Measurements from ENCODE around the gene TAS1R3. TPM values are rescaled to one million over a fixed set of nuclear protein-coding genes. Genes with fewer than 3 reads are reported as not detected.

TAS1R3 gene
- total and polyA plus RNA-seq, 2 donors (not counting 1 experiment from before 2014, with no cell fraction given), result 4.1 to 11.7 TPM

GRCh38 chr1:1297802-1298424 lies 33.2 kb upstream of the TAS1R3 start:
- no peaks in the 10 kb centered on the region for H3K79me2 ChIP-seq (ENCODE audit: control insufficient read depth, insufficient read depth, low read length)
- ChIA-PET POLR2A (no interaction called here), CTCF (no interaction called here)
- no peak overlapping the region for H3K27ac ChIP-seq (ENCODE audit: low read length in 2 of 2)
- no peak overlapping the region for H2AFZ ChIP-seq (ENCODE audit: insufficient read depth, low read depth, low read length, poor library complexity, severe bottlenecking)
- no peaks in the 10 kb centered on the region for H3K4me1 ChIP-seq (ENCODE audit: control insufficient read depth in 2 of 2, insufficient read depth in 2 of 2, low read length in 2 of 2)
- Mint-ChIP-seq H3K27ac (no peak overlapping the region), H3K4me3 (no peak overlapping the region), H3K9me3 (ENCODE audit: insufficient read depth) (no peaks in the 10 kb centered on the region), H3K4me1 (no peaks in the 10 kb centered on the region), H3K27me3 (no peaks in the 10 kb centered on the region)
- H3K9ac ChIP-seq (ENCODE audit: low read length), result no peak overlapping the region
- DNase-seq, result no peak
- H4K20me1 ChIP-seq (ENCODE audit: control insufficient read depth, insufficient read depth, low read length, poor library complexity, severe bottlenecking), result peaks cover 16% of the 10 kb centered on the region
- no peaks in the 10 kb centered on the region for H3K9me3 ChIP-seq (ENCODE audit: control extremely low read depth in 1 of 3, control insufficient read depth in 2 of 3, insufficient read depth in 1 of 3, low read length in 2 of 3)
- WGBS (ENCODE audit: insufficient coverage), result 95% methylated on average over 29 of the region's 31 CpGs
- no peak overlapping the region for H3K4me3 ChIP-seq (ENCODE audit: control extremely low read depth in 1 of 5, extremely low read depth in 1 of 5, insufficient read depth in 1 of 5, low read depth in 2 of 5, low read length in 4 of 5)
- TF ChIP-seq CTCF (IDR thresholded peaks at IDR 0.05), result no peak
- no peak for TF ChIP-seq EZH2 (IDR thresholded peaks at IDR 0.05; ENCODE audit: borderline replicate concordance, insufficient read depth, low read depth, low read length, poor library complexity, severe bottlenecking)
- no peak for ATAC-seq (ENCODE audit: low read depth)
- no peak overlapping the region for H3K4me2 ChIP-seq (replicated peaks; ENCODE audit: low read depth, low read length, poor library complexity, severe bottlenecking)
- no peaks in the 10 kb centered on the region for H3K27me3 ChIP-seq (replicated peaks in 1 of 4; ENCODE audit: control extremely low read depth in 1 of 4, control insufficient read depth in 3 of 4, insufficient read depth in 4 of 4, low read length in 3 of 4)
- H3K36me3 ChIP-seq (replicated peaks in 1 of 2; ENCODE audit: control extremely low read depth in 1 of 2, control insufficient read depth in 1 of 2, extremely low read depth in 1 of 2, insufficient read depth in 2 of 2, low read length in 1 of 2), result no peaks in the 10 kb centered on the region
- intact Hi-C loops (cut with micrococcal nuclease), result no loop called here

GRCh38 chr1:1298861-1299685 lies 32.0 kb upstream of the TAS1R3 start:
- H3K27ac Mint-ChIP-seq, result no peak overlapping the region
- ATAC-seq (ENCODE audit: low read depth), result no peak
- CTCF ChIA-PET, result no interaction called here
- Histone ChIP-seq H3K9ac (ENCODE audit: low read length) (no peak overlapping the region), H3K36me3 (replicated peaks in 1 of 2; ENCODE audit: control extremely low read depth in 1 of 2, control insufficient read depth in 1 of 2, extremely low read depth in 1 of 2, insufficient read depth in 2 of 2, low read length in 1 of 2) (no peaks in the 10 kb centered on the region), H3K4me2 (replicated peaks; ENCODE audit: low read depth, low read length, poor library complexity, severe bottlenecking) (no peak overlapping the region), H2AFZ (ENCODE audit: insufficient read depth, low read depth, low read length, poor library complexity, severe bottlenecking) (no peak overlapping the region), H3K4me1 (ENCODE audit: control insufficient read depth in 2 of 2, insufficient read depth in 2 of 2, low read length in 2 of 2) (peaks cover 0 to 6% of the 10 kb centered on the region in 2 donors), H3K27ac (ENCODE audit: low read length in 2 of 2) (no peak overlapping the region), H3K9me3 (ENCODE audit: control extremely low read depth in 1 of 3, control insufficient read depth in 2 of 3, insufficient read depth in 1 of 3, low read length in 2 of 3) (no peaks in the 10 kb centered on the region), H3K4me3 (ENCODE audit: control extremely low read depth in 1 of 5, extremely low read depth in 1 of 5, insufficient read depth in 1 of 5, low read depth in 2 of 5, low read length in 4 of 5) (no peak overlapping the region), H3K27me3 (replicated peaks in 1 of 4; ENCODE audit: control extremely low read depth in 1 of 4, control insufficient read depth in 3 of 4, insufficient read depth in 4 of 4, low read length in 3 of 4) (no peaks in the 10 kb centered on the region), H4K20me1 (ENCODE audit: control insufficient read depth, insufficient read depth, low read length, poor library complexity, severe bottlenecking) (peaks cover 16% of the 10 kb centered on the region), H3K79me2 (ENCODE audit: control insufficient read depth, insufficient read depth, low read length) (peaks cover 6% of the 10 kb centered on the region)
- H3K9me3 Mint-ChIP-seq (ENCODE audit: insufficient read depth), result no peaks in the 10 kb centered on the region
- 87% methylated on average over 22 of the region's 30 CpGs for WGBS (ENCODE audit: insufficient coverage)
- H3K4me1 Mint-ChIP-seq, result peaks cover 6% of the 10 kb centered on the region
- POLR2A ChIA-PET, result no interaction called here
- intact Hi-C loops (cut with micrococcal nuclease), result no loop called here
- H3K27me3 Mint-ChIP-seq, result no peaks in the 10 kb centered on the region
- H3K4me3 Mint-ChIP-seq, result no peak overlapping the region
- TF ChIP-seq CTCF (IDR thresholded peaks at IDR 0.05), result no peak
- DNase-seq, result no peak
